Loucy (cell line): ENCODE data around the gene ACACB.

Source experiments
- H2AFZ ChIP-seq: fragments of 200-600 bp; sonication (generic); 2 replicates; pipeline ENCODE4 v1.6.0; 2016; ENCODE audit warnings: antibody characterized with exemption, mild to moderate bottlenecking, low read length, moderate library complexity
- H3F3A ChIP-seq: fragments of 200-600 bp; 2 replicates; pipeline ENCODE4 v1.6.0; 2016; ENCODE audit warnings: antibody characterized with exemption, low read depth, mild to moderate bottlenecking
- H3K27me3 ChIP-seq: fragments of 200-600 bp; sonication (generic); 2 replicates; pipeline ENCODE4 v1.6.1; 2014; ENCODE audit warnings: low read length, mild to moderate bottlenecking; ENCODE audit not compliant: insufficient read depth, poor library complexity, severe bottlenecking
- H3K36me3 ChIP-seq: fragments of 200-600 bp; sonication (generic); 2 replicates; pipeline ENCODE4 v1.6.1; 2016; ENCODE audit warnings: low read length; ENCODE audit not compliant: insufficient read depth
- H3K4me1 ChIP-seq: fragments of 200-600 bp; sonication (generic); 2 replicates; pipeline ENCODE4 v1.5.1; 2014; ENCODE audit warnings: low read length, mild to moderate bottlenecking; ENCODE audit not compliant: insufficient read depth, poor library complexity, severe bottlenecking
- H3K4me2 ChIP-seq: fragments of 200-600 bp; sonication (generic); 2 replicates; pipeline ENCODE4 v1.6.0; 2014; ENCODE audit warnings: antibody characterized with exemption, low read length, low read depth, mild to moderate bottlenecking; ENCODE audit not compliant: poor library complexity, severe bottlenecking
- H3K4me3 ChIP-seq: fragments of 200-600 bp; sonication (generic); 2 replicates; pipeline ENCODE4 v1.5.1; 2014; ENCODE audit warnings: low read length, mild to moderate bottlenecking, mixed read lengths; ENCODE audit not compliant: poor library complexity, severe bottlenecking
- H3K79me2 ChIP-seq: fragments of 200-600 bp; sonication (generic); 2 replicates; pipeline ENCODE4 v1.6.1; 2014; ENCODE audit warnings: low read length; ENCODE audit not compliant: insufficient read depth
- H3K9ac ChIP-seq: fragments of 200-600 bp; sonication (generic); 2 replicates; pipeline ENCODE4 v1.6.0; 2014; ENCODE audit warnings: mild to moderate bottlenecking, low read depth, low read length, moderate library complexity; ENCODE audit not compliant: poor library complexity, severe bottlenecking
- H3K9me2 ChIP-seq: fragments of 200-600 bp; sonication (generic); replicated peaks from 2 replicates; pipeline ENCODE4 v1.6.1; 2016; ENCODE audit warnings: low read depth, low read length, mixed read lengths
- H3K9me3 ChIP-seq: fragments of 200-600 bp; sonication (generic); 2 replicates; pipeline ENCODE4 v1.6.1; 2014; ENCODE audit warnings: mild to moderate bottlenecking, antibody characterized with exemption, low read length, low read depth; ENCODE audit not compliant: insufficient read depth
- H4K20me1 ChIP-seq: fragments of 200-600 bp; sonication (generic); 2 replicates; pipeline ENCODE4 v1.6.0; 2014; ENCODE audit warnings: antibody characterized with exemption, low read length, mild to moderate bottlenecking; ENCODE audit not compliant: insufficient read depth, poor library complexity, severe bottlenecking
- CTCF ChIP-seq: fragments of 200-600 bp; sonication (generic); conservative IDR thresholded peaks from 2 replicates; pipeline ENCODE4 v1.5.1; 2014; ENCODE audit warnings: mild to moderate bottlenecking, antibody characterized with exemption, low read length
- EZH2phosphoT487 ChIP-seq: fragments of 200-600 bp; IDR thresholded peaks from 2 replicates; pipeline ENCODE4 v1.6.1; 2018; ENCODE audit warnings: antibody characterized with exemption, mild to moderate bottlenecking, moderate library complexity, borderline replicate concordance

The ACACB gene

GRCh38 chr12:109125791-109126190 lies 9.4 kb downstream of the ACACB start:
- Histone ChIP-seq H2AFZ (no peak overlapping the region), H3K4me1 (no peaks in the 10 kb centered on the region), H3K79me2 (no peaks in the 10 kb centered on the region), H3K9me2 (no peaks in the 10 kb centered on the region), H3K9ac (no peak overlapping the region), H4K20me1 (no peaks in the 10 kb centered on the region), H3K4me3 (no peak overlapping the region), H3K4me2 (no peak overlapping the region), H3K27me3 (no peaks in the 10 kb centered on the region), H3F3A (no peaks in the 10 kb centered on the region), H3K9me3 (no peaks in the 10 kb centered on the region), H3K36me3 (no peaks in the 10 kb centered on the region)
- TF ChIP-seq CTCF = no peak
- no peak for TF ChIP-seq EZH2phosphoT487

- Histone ChIP-seq H3K4me1 (no peaks in the 10 kb centered on the region), H3K9ac (no peak overlapping the region)
These were observed 10.4 kb downstream of the ACACB start for GRCh38 chr12:109126784-109127183.

GRCh38 chr12:109127533-109128242 lies 11.3 kb downstream of the ACACB start:
- H3K27me3 ChIP-seq = no peaks in the 10 kb centered on the region

More at GRCh38 chr12:109126784-109127183, 10.4 kb downstream of the ACACB start:
- no peaks in the 10 kb centered on the region for H4K20me1 ChIP-seq
- H2AFZ ChIP-seq = no peak overlapping the region
- H3K9me3 ChIP-seq = no peaks in the 10 kb centered on the region
- H3K9me2 ChIP-seq = no peaks in the 10 kb centered on the region
- H3K4me3 ChIP-seq = no peak overlapping the region
- H3K27me3 ChIP-seq = no peaks in the 10 kb centered on the region
- H3K36me3 ChIP-seq = no peaks in the 10 kb centered on the region
- no peaks in the 10 kb centered on the region for H3F3A ChIP-seq
- TF ChIP-seq EZH2phosphoT487 (no peak), CTCF (no peak)
- no peak overlapping the region for H3K4me2 ChIP-seq
- no peaks in the 10 kb centered on the region for H3K79me2 ChIP-seq

More at GRCh38 chr12:109127533-109128242, 11.3 kb downstream of the ACACB start:
- no peak overlapping the region for H3K4me2 ChIP-seq
- no peaks in the 10 kb centered on the region for H4K20me1 ChIP-seq
- no peaks in the 10 kb centered on the region for H3F3A ChIP-seq
- TF ChIP-seq CTCF = no peak
- no peak for TF ChIP-seq EZH2phosphoT487
- H3K79me2 ChIP-seq = no peaks in the 10 kb centered on the region
- no peak overlapping the region for H3K9ac ChIP-seq
- no peaks in the 10 kb centered on the region for H3K4me1 ChIP-seq
- no peaks in the 10 kb centered on the region for H3K9me2 ChIP-seq
- H3K9me3 ChIP-seq = no peaks in the 10 kb centered on the region
- no peak overlapping the region for H2AFZ ChIP-seq
- no peaks in the 10 kb centered on the region for H3K36me3 ChIP-seq
- H3K4me3 ChIP-seq = no peak overlapping the region
